Right renal pelvis (tissue), 4 donors: ENCODE data around the gene FMR1. TPM values are rescaled to one million over a fixed set of nuclear protein-coding genes. Genes with fewer than 3 reads are reported as not detected.

ENCODE experiments used
- DNase-seq, 4 donors: peaks; one replicate each; pipeline ENCODE4 v3.0.0-alpha.2; 2013; ENCODE audit warnings: low read depth in 4 of 4, low spot score in 3 of 4, missing footprints in 1 of 4
- polyA plus RNA-seq, 4 donors: library from polyadenylated mRNA; unstranded; fragments of 120-200 nt; gene quantifications; one replicate each; pipeline ENCODE4 v1.2.1, GENCODE V29; 2013; ENCODE audit not compliant: insufficient read length in 4 of 4

The FMR1 gene
- polyA plus RNA-seq, 4 donors, result 65.6 to 86.5 (median 80.4) TPM

DNA sequence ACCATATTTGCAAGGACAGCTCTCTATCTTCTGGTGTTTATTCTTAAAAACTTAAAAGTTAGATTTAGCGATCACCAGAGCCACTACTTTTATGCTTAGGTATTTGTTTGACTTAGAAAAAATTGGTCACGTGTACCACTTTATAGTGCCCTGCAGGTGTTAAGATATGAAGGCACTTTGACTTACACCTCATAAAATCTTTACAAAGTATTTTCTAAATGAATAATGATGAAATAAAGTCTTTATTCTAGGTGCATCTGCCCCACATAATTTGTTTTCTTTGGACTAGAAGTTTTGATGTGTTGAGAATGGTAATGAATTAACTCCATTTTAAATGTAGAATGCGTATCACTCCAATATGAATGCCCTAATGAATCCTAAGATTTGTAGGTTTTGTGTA is 2.9 kb downstream of the FMR1 start:
- DNase-seq, result no peak

DNA sequence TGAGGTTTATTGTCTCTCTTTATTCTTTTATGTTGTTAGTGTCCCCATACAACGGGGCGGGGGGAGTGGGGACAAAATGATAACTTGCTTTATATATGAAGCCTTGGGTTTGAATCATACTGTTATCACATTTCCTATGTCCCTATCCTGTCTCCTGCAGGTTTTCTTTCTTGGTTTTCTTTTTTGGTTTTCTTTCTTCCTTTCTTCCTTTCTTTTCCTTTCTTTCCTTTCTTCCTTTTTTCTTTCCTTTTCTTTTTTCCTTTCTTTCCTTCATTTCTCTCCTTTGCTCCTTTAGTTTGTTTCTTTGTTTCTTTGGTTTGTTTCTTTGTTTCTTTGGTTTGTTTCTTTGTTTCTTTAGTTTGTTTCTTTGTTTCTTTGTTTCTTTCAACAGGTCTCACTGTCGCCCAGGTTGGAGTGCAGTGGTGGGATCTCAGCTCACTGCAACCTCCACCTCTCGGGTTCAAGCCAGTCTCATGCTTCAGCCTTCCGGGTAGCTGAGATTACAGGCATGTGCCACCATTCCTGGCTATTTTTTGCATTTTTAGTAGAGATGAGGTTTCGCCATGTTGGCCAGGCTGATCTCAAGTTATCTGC is 4.8 kb downstream of the FMR1 start:
- DNase-seq, result no peak

- no peak for DNase-seq
These were observed 6.3 kb downstream of the FMR1 start for GRCh38 chrX:147917700-147918695.

DNA sequence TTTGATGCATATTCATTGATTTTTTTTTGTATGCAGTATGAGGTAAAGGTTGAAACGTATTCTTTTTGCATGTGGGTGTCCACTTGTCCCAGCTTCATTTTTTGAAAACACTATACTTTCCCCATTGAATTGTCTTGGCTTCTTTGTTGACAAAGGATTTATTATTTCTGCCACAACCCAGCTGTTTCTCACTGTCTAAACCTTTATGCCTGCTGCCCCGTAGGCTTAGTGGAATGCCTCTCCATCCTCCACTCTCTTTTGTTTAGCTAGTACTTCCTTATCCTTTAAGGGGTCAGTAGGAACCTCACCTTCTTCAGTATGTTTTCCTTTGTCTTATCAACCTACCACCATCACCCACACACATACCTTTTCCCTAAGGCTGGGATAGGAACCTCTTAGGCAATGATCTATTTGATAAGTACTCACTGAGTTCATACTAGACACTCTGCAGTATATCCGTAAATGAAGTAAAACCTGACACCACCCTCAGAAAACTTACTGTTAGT is 8.5 kb downstream of the FMR1 start:
- DNase-seq, result no peak

GRCh38 chrX:147923605-147924004 is 11.9 kb downstream of the FMR1 start:
- no peak for DNase-seq

DNA sequence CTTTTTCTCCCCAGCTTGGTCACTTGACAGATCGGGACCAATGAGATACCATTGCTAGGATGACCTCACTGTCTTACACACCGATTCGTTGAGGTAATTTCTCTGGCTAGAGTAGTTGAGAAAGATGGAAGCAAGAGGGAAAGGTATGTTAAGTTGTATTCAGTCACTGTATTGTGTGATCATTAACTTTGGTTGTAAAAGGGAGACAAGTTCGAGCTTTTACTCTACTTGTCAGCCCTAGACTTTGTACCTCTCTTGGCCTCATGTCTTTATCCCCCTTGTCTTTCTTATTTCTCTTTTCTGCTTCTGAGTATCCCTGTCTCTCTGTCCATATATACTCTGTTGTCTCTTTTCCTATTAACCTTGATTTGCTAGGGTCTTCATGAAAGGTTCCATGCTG is 15.5 kb downstream of the FMR1 start:
- DNase-seq, result no peak

GRCh38 chrX:147933815-147934214 is 22.1 kb downstream of the FMR1 start:
- DNase-seq, result no peak

GRCh38 chrX:147935156-147935758 is 23.5 kb downstream of the FMR1 start:
- no peak for DNase-seq

GRCh38 chrX:147945286-147945685 is 33.6 kb downstream of the FMR1 start:
- no peak for DNase-seq

GRCh38 chrX:147948531-147948930 is 36.8 kb downstream of the FMR1 start:
- DNase-seq, result no peak

DNA sequence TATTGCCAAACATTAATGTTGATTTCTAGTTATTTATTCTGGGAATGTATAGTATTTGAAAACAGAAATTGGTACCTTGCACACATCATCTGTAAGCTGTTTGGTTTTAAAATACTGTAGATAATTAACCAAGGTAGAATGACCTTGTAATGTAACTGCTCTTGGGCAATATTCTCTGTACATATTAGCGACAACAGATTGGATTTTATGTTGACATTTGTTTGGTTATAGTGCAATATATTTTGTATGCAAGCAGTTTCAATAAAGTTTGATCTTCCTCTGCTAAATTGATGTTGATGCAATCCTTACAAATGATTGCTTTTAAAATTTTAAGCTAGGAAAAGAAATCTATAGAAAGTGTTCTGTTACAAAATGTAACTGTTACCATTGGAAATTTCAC is 38.6 kb downstream of the FMR1 start:
- DNase-seq, result no peak

DNA sequence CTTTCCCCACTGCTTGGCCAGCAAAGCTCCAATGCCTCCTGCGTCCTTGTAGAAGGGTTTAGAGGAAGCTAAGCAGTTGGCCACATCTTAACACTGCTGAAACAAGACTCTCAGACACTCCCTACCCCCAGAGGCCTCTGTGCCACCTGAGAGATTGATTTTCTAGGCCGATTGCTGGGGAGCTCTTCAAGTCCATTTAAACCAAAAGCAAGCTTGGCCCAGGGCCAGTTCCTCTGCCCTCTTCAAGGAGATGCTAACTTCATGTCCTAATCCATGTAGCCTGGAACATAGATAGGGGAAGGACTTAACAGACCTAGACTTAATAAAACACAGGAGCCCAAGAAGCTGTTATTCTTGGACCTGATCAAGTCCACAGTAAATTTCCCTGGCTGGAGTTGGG is 42.3 kb downstream of the FMR1 start:
- DNase-seq, result no peak

- DNase-seq, result no peak
These were observed 45.6 kb downstream of the FMR1 start for GRCh38 chrX:147957291-147957690.

GRCh38 chrX:147958291-147958690 is 46.6 kb downstream of the FMR1 start:
- DNase-seq, result no peak

GRCh38 chrX:147960722-147961121 is 49.0 kb downstream of the FMR1 start:
- no peak for DNase-seq

DNA sequence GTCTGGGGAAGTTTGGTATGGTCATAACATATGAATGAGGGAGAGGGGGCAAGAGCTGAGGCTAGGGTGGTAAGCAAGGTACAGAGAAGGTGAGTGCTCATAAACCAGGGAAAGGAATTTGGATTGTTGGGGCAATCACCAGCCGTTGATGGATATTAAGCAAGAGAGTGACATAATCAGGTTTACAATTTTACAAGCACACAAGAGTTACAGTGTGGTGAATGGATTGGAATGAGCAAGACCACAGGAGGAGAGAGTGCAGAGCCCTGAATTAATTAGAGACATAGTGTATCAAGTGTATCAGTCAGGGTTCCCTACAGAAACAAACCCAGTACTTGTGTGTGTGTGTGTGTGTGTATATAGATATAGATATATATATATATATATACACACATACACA is 50.8 kb downstream of the FMR1 start:
- DNase-seq, result no peak

GRCh38 chrX:147978931-147979330 is 67.2 kb downstream of the FMR1 start:
- DNase-seq, result no peak

DNA sequence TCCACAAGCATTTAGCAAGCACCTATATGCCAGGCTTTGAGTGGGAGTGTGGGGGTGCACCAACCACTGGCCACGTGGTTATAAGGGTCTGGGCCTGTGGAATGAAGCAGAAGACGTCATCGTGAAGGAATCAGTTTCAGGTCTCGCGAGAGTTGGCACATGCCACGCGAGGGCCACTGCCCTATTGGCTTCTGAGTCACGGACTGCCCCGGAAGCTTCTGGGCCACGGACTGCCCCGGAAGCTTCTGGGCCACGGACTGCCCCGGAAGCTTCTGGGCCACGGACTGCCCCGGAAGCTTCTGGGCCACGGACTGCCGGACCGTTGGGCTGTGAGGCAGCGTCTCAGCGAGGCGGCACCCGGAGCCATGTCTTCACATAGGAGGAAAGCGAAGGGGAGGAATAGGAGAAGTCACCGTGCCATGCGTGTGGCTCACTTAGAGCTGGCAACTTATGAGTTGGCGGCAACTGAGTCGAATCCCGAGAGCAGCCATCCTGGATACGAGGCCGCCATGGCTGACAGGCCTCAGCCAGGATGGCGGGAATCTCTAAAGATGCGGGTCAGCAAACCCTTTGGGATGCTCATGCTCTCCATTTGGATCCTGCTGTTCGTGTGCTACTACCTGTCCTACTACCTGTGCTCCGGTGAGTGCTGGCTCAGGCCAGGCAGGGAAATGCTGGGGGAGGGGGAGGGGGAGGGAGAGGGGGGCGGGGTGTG is 69.5 kb downstream of the FMR1 start, which contains the start of gene FMR1NB:
Gene FMR1NB, plus strand, starts transcription at position 300 of the 715 bp plus-strand sequence. Its CDS starts 66 bp downstream, at position 366.
- no peak for DNase-seq
